OCI-LY3 (cell line): Measurements from ENCODE around the gene RHBDD1.

Experiments
- CTCF ChIP-seq: fragments of 200-600, 300-600 bp; sonication (generic); IDR thresholded peaks from 2 replicates; pipeline ENCODE4 v1.5.1; 2014; ENCODE audit warnings: antibody characterized with exemption, low read length, low read depth
- EZH2phosphoT487 ChIP-seq: fragments of 200-600 bp; shearing (Covaris generic); IDR thresholded peaks from 2 replicates; pipeline ENCODE4 v1.6.1; 2018; ENCODE audit warnings: antibody characterized with exemption, mixed run types, low read depth

GRCh38 chr2:226828191-226828590, 7.7 kb upstream of the RHBDD1 start:
- TF ChIP-seq CTCF: no peak
- TF ChIP-seq EZH2phosphoT487: no peak
